C4-2B (cell line): ENCODE data around the gene COMMD1.

Experiments used
- H3K27ac ChIP-seq: fragments of 450-650 bp; 2 replicates; pipeline ENCODE4 v1.5.1; 2017
- CTCF ChIP-seq: fragments of 450-650 bp; conservative IDR thresholded peaks from 2 replicates; pipeline ENCODE4 v1.5.1; 2017; ENCODE audit warnings: mild to moderate bottlenecking
- ZFX ChIP-seq: fragments of 450-650 bp; IDR thresholded peaks from 2 replicates; pipeline ENCODE4 v1.6.1; 2017

Gene COMMD1

GRCh38 chr2:61926531-61927477 lies 21.3 kb downstream of the COMMD1 start:
- TF ChIP-seq CTCF: no peak
- no peak for TF ChIP-seq ZFX
- no peak overlapping the region for H3K27ac ChIP-seq

- TF ChIP-seq CTCF (no peak), ZFX (no peak)
- no peak overlapping the region for H3K27ac ChIP-seq
These were observed 23.5 kb downstream of the COMMD1 start for GRCh38 chr2:61928826-61929461.

GRCh38 chr2:61937098-61937497 lies 31.6 kb downstream of the COMMD1 start:
- H3K27ac ChIP-seq: no peak overlapping the region
- TF ChIP-seq CTCF: no peak
- no peak for TF ChIP-seq ZFX

GRCh38 chr2:61937886-61938285 lies 32.4 kb downstream of the COMMD1 start:
- no peak overlapping the region for H3K27ac ChIP-seq
- TF ChIP-seq CTCF (no peak), ZFX (no peak)

GRCh38 chr2:61938511-61938910 lies 33.0 kb downstream of the COMMD1 start:
- no peak overlapping the region for H3K27ac ChIP-seq
- TF ChIP-seq CTCF (no peak), ZFX (no peak)

GRCh38 chr2:61943251-61943650 lies 37.8 kb downstream of the COMMD1 start:
- TF ChIP-seq CTCF (no peak), ZFX (no peak)
- no peak overlapping the region for H3K27ac ChIP-seq

GRCh38 chr2:61946666-61947065 lies 41.2 kb downstream of the COMMD1 start:
- no peak for TF ChIP-seq ZFX
- TF ChIP-seq CTCF: no peak
- H3K27ac ChIP-seq: no peak overlapping the region
